IMR-90 (cell line): ENCODE results near the gene DISC1. TPM values are rescaled to one million over a fixed set of nuclear protein-coding genes. Genes with fewer than 3 reads are reported as not detected.
A peak's percentile ranks its signal among the peaks of the same experiment; 100 is the strongest.

Experiments used
- ATAC-seq: fragments of 200-7000 bp; cut with Tn5 transposase; 2 replicates; pipeline ENCODE4 v1.9.1; 2020; ENCODE audit warnings: low read depth, mild to moderate bottlenecking, moderate library complexity
- BruUV-seq: library from RNA; stranded (reverse); fragments of 400-500 nt; replicated peaks from 2 replicates; lab custom pipeline; 2021; lab: Mats Ljungman, UMichigan
- CTCF ChIA-PET: fragments of 300-600 bp; formaldehyde crosslinking; extraction: SDS; loops from one replicate; lab custom pipeline; 2021; ENCODE audit warnings: antibody characterized with exemption; lab: Yijun Ruan, JAX
- POLR2A ChIA-PET: fragments of 300-600 bp; sonication (Branson Sonifier 250); formaldehyde crosslinking; loops from one replicate; lab custom pipeline; 2022; ENCODE audit warnings: antibody characterized with exemption; ENCODE audit not compliant: unreplicated experiment; lab: Charles Lee
- DNase-seq: peaks from one replicate; pipeline ENCODE4 v3.0.0; 2013
- H2AFZ ChIP-seq: replicated peaks from 2 replicates; pipeline ENCODE3; 2013; ENCODE audit warnings: low read length, mild to moderate bottlenecking; ENCODE audit not compliant: poor library complexity
- H2AK5ac ChIP-seq: 2 replicates; pipeline ENCODE4 v1.6.1; 2013; ENCODE audit warnings: low read depth, low read length, inconsistent platforms
- H2AK9ac ChIP-seq: replicated peaks from 2 replicates; pipeline ENCODE3; 2013; ENCODE audit warnings: mild to moderate bottlenecking, low read depth, low read length, moderate library complexity; ENCODE audit not compliant: poor library complexity
- H2BK120ac ChIP-seq: 2 replicates; pipeline ENCODE4 v1.6.1; 2013; ENCODE audit warnings: low read depth, low read length, inconsistent platforms
- H2BK15ac ChIP-seq: 3 replicates; pipeline ENCODE4 v1.6.1; 2013; ENCODE audit warnings: low read depth, low read length, inconsistent platforms
- H2BK20ac ChIP-seq: 2 replicates; pipeline ENCODE4 v1.6.1; 2013; ENCODE audit warnings: low read depth, mild to moderate bottlenecking, inconsistent platforms, low read length, moderate library complexity
- H2BK5ac ChIP-seq: 2 replicates; pipeline ENCODE4 v1.6.1; 2013; ENCODE audit warnings: mild to moderate bottlenecking, low read depth, low read length, inconsistent platforms; ENCODE audit not compliant: poor library complexity, severe bottlenecking
- H3K14ac ChIP-seq: replicated peaks from 2 replicates; pipeline ENCODE4 v1.6.1; 2013; ENCODE audit warnings: low read depth, low read length, inconsistent platforms
- H3K18ac ChIP-seq: 2 replicates; pipeline ENCODE4 v1.6.1; 2013; ENCODE audit warnings: low read depth, low read length, control low read depth
- H3K23ac ChIP-seq: 2 replicates; pipeline ENCODE4 v1.6.1; 2013; ENCODE audit warnings: low read depth, low read length, inconsistent platforms
- H3K27ac ChIP-seq: 2 replicates; pipeline ENCODE4 v1.5.1; 2013; ENCODE audit warnings: mild to moderate bottlenecking, control low read depth, low read length; ENCODE audit not compliant: insufficient read depth
- H3K27me3 ChIP-seq: 2 replicates; pipeline ENCODE4 v1.6.1; 2013; ENCODE audit warnings: low read length; ENCODE audit not compliant: control insufficient read depth, insufficient read depth
- H3K36me3 ChIP-seq: 2 replicates; pipeline ENCODE4 v1.6.1; 2013; ENCODE audit warnings: low read length, mixed read lengths; ENCODE audit not compliant: control insufficient read depth, insufficient read depth
- H3K4ac ChIP-seq: 2 replicates; pipeline ENCODE4 v1.6.1; 2013; ENCODE audit warnings: low read depth, low read length, inconsistent platforms
- H3K4me1 ChIP-seq: 2 replicates; pipeline ENCODE4 v1.6.1; 2013; ENCODE audit warnings: low read length, mixed read lengths; ENCODE audit not compliant: control insufficient read depth, insufficient read depth
- H3K4me2 ChIP-seq: 2 replicates; pipeline ENCODE4 v1.6.1; 2013; ENCODE audit warnings: low read depth, mild to moderate bottlenecking, control low read depth, low read length, moderate library complexity
- H3K4me3 ChIP-seq: 2 replicates; pipeline ENCODE4 v1.5.1; 2013; ENCODE audit warnings: low read depth, mild to moderate bottlenecking, control low read depth, low read length, moderate library complexity; ENCODE audit not compliant: insufficient read depth
- H3K56ac ChIP-seq: 2 replicates; pipeline ENCODE4 v1.6.1; 2013; ENCODE audit warnings: low read length, inconsistent platforms; ENCODE audit not compliant: insufficient read depth; ENCODE audit errors: extremely low read depth
- H3K79me1 ChIP-seq, 2 experiments: 2 replicates each; pipeline ENCODE4 v1.6.1; 2013; ENCODE audit warnings: low read length in 2 of 2, inconsistent platforms in 1 of 2, low read depth in 1 of 2
- H3K9ac ChIP-seq: 2 replicates; pipeline ENCODE4 v1.6.1; 2013; ENCODE audit warnings: low read depth, low read length, control low read depth
- H3K9me1 ChIP-seq: 2 replicates; pipeline ENCODE4 v1.6.1; 2013; ENCODE audit warnings: low read length, inconsistent platforms; ENCODE audit not compliant: insufficient read depth
- H3K9me3 ChIP-seq: 2 replicates; pipeline ENCODE4 v1.6.1; 2013; ENCODE audit warnings: low read length; ENCODE audit not compliant: control insufficient read depth, insufficient read depth
- H4K20me1 ChIP-seq: 2 replicates; pipeline ENCODE4 v1.6.1; 2013; ENCODE audit warnings: low read length, inconsistent platforms; ENCODE audit not compliant: insufficient read depth
- H4K5ac ChIP-seq: 2 replicates; pipeline ENCODE4 v1.6.1; 2013; ENCODE audit warnings: mild to moderate bottlenecking, low read depth, low read length, control low read depth
- H4K8ac ChIP-seq, 2 experiments: 2 replicates each; pipeline ENCODE4 v1.6.1; 2013; ENCODE audit warnings: low read depth in 2 of 2, low read length in 2 of 2, control low read depth in 1 of 2, inconsistent platforms in 1 of 2
- H4K91ac ChIP-seq: 2 replicates; pipeline ENCODE4 v1.6.1; 2013; ENCODE audit warnings: low read depth, low read length, inconsistent platforms; ENCODE audit not compliant: insufficient read depth
- FOS ChIP-seq: fragments of 150-350 bp; IDR thresholded peaks from 2 replicates; pipeline ENCODE4 v1.6.1; 2016; ENCODE audit warnings: low read depth, low read length
- MAZ ChIP-seq: IDR thresholded peaks from 2 replicates; pipeline ENCODE4 v1.6.1; 2012; ENCODE audit warnings: low read depth, mild to moderate bottlenecking, low read length, improper control_type of control experiment, moderate library complexity, borderline replicate concordance
- RCOR1 ChIP-seq: IDR thresholded peaks from 2 replicates; pipeline ENCODE4 v1.6.1; 2012; ENCODE audit warnings: mild to moderate bottlenecking, low read length, improper control_type of control experiment; ENCODE audit not compliant: insufficient replicate concordance
- WGBS, 2 experiments: methylation state at CpG; one replicate each; pipeline versions ENCODE4 v1.1.5 to v1.1.7; 2013; ENCODE audit warnings: missing lambda C conversion rate in 2 of 2; ENCODE audit not compliant: insufficient read length in 1 of 2; ENCODE audit errors: extremely low coverage in 2 of 2; 5-methylcytosine and 5-hydroxymethylcytosine counted together
- dilution Hi-C: fragments of 300-500 bp; cut with HindIII; formaldehyde crosslinking; loops from one replicate; pipeline ENCODE4 v1.14.3; 2018; ENCODE audit warnings: low sequenced_read_pairs; ENCODE audit not compliant: unreplicated experiment
- in situ Hi-C: fragments of 300-500 bp; cut with MboI; formaldehyde crosslinking; loops from 3 replicates; pipeline ENCODE4 v1.14.3; 2019; ENCODE audit warnings: low sequenced_read_pairs, inconsistent platforms, mixed read lengths
- intact Hi-C: fragments of 100-400 bp; cut with micrococcal nuclease; formaldehyde crosslinking; loops from 2 replicates; pipeline ENCODE4 v1.10.0; 2022
- polyA plus RNA-seq, 3 experiments: library from polyadenylated mRNA; depleted of rRNA; stranded (reverse); fragments of >200 nt; gene quantifications; 2 replicates each; pipeline ENCODE4 v1.2.3, GENCODE V29; 2012; ENCODE audit warnings: low replicate concordance in 1 of 3
- total RNA-seq: library from RNA; depleted of rRNA; stranded (reverse); fragments of >200 nt; gene quantifications from 2 replicates; pipeline ENCODE4 v1.2.3, GENCODE V29; 2012
- TF ChIP-seq, protein P1 (sequence below): conservative IDR thresholded peaks from 2 replicates; pipeline ENCODE4 v1.5.1; 2012; ENCODE audit warnings: mild to moderate bottlenecking, low read depth, low read length, improper control_type of control experiment

Gene DISC1
- total and polyA plus RNA-seq, 2 of the 4 experiments (the other 2 are of a cell fraction): 2.2 to 7.0 TPM

DNA sequence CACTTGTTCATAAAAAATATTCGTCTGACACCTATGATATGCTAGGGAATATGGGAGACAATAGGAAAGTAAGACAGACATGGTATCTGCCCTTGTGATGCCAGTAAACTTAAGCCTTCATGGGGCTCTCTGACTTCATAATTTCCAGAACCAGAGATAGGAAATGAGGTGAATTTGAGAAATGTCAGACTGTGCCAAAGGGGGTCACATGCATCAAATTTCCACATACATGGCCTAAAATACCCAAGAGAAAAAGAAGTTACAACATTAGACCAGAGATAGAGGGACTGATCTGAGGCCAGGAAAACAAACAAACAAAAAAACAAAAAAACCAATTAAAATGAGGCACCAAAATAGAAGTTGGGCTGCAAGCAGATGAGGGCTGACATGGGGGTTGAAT is 75.7 kb downstream of the DISC1 start:
- Histone ChIP-seq H3K9ac (no peak overlapping the region), H3K56ac (no peak overlapping the region), H3K4ac (peak overlapping the region; percentile 36; the same call in 1 of the 2 replicates), H4K20me1 (no peaks in the 10 kb centered on the region), H3K27me3 (no peaks in the 10 kb centered on the region), H2BK15ac (no peak overlapping the region), H2AK9ac (no peak overlapping the region), H3K79me1 (no peaks in the 10 kb centered on the region), H2BK5ac (peak overlapping the region; percentile 41), H4K8ac (no peak overlapping the region; a peak in 1 of 4 replicates), H3K18ac (peak overlapping the region; percentile 77; the same call in 1 of the 2 replicates), H2BK20ac (no peak overlapping the region), H2BK120ac (peak overlapping the region; percentile 37; the same call in 1 of the 2 replicates), H3K4me2 (no peak overlapping the region), H3K9me3 (no peaks in the 10 kb centered on the region), H3K4me3 (no peak overlapping the region), H3K27ac (no peak overlapping the region), H3K23ac (peak overlapping the region; percentile 48; the same call in 1 of the 2 replicates), H3K9me1 (peaks cover 7% of the 10 kb centered on the region), H3K36me3 (peaks cover 3% of the 10 kb centered on the region; the same call in 1 of the 2 replicates), H3K14ac (peak overlapping the region; percentile 46; the same call in 1 of the 2 replicates), H4K91ac (no peak overlapping the region), H4K5ac (peak overlapping the region; percentile 48; the same call in 1 of the 2 replicates), H3K4me1 (peaks cover 20% of the 10 kb centered on the region), H2AFZ (no peak overlapping the region), H2AK5ac (no peak overlapping the region)
- ATAC-seq (no peak), DNase-seq (no peak)
- no TSS peak for BruUV-seq
- ChIA-PET CTCF (no interaction called here), POLR2A (no interaction called here)
- dilution Hi-C loops: no loop called here
- WGBS, 2 experiments: no CpG with 5 or more reads among the region's 1 CpG
- intact Hi-C loops: no loop called here
- no peak for TF ChIP-seq MAZ
- TF ChIP-seq, protein P1, sequence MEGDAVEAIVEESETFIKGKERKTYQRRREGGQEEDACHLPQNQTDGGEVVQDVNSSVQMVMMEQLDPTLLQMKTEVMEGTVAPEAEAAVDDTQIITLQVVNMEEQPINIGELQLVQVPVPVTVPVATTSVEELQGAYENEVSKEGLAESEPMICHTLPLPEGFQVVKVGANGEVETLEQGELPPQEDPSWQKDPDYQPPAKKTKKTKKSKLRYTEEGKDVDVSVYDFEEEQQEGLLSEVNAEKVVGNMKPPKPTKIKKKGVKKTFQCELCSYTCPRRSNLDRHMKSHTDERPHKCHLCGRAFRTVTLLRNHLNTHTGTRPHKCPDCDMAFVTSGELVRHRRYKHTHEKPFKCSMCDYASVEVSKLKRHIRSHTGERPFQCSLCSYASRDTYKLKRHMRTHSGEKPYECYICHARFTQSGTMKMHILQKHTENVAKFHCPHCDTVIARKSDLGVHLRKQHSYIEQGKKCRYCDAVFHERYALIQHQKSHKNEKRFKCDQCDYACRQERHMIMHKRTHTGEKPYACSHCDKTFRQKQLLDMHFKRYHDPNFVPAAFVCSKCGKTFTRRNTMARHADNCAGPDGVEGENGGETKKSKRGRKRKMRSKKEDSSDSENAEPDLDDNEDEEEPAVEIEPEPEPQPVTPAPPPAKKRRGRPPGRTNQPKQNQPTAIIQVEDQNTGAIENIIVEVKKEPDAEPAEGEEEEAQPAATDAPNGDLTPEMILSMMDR: no peak
- no peak for TF ChIP-seq RCOR1
- TF ChIP-seq FOS: no peak
- in situ Hi-C loops: no loop called here
